GM12878 (cell line): ENCODE results near the gene RYR2. TPM values are rescaled to one million over a fixed set of nuclear protein-coding genes. Genes with fewer than 3 reads are reported as not detected.

Source experiments
- ATAC-seq: fragments of 200-7000 bp; cut with Tn5 transposase; 3 replicates; pipeline ENCODE4 v1.9.1; 2020; ENCODE audit warnings: mild to moderate bottlenecking, moderate library complexity
- BruUV-seq: library from RNA; stranded (reverse); fragments of 400-500 nt; replicated peaks from 2 replicates; lab custom pipeline; 2021; lab: Mats Ljungman, UMichigan
- CTCF ChIA-PET: fragments of 300-600 bp; sonication (Branson Sonifier 250); formaldehyde crosslinking; extraction: SDS; loops from one replicate; lab custom pipeline; 2021; ENCODE audit warnings: inconsistent platforms; lab: Yijun Ruan, JAX
- POLR2A ChIA-PET: fragments of 350-600 bp; formaldehyde crosslinking; extraction: SDS; loops from one replicate; lab custom pipeline; 2021; ENCODE audit warnings: inconsistent platforms; lab: Charles Lee
- RAD21 ChIA-PET: fragments of 300-600 bp; sonication (Branson Sonifier 250); formaldehyde crosslinking; loops from one replicate; lab custom pipeline; 2023; ENCODE audit warnings: antibody characterized with exemption; ENCODE audit not compliant: unreplicated experiment; lab: Charles Lee
- SMC1A ChIA-PET: fragments of 300-600 bp; sonication (Branson Sonifier 250); formaldehyde crosslinking; loops from one replicate; lab custom pipeline; 2023; ENCODE audit not compliant: unreplicated experiment, uncharacterized antibody; lab: Charles Lee
- DNase-seq: peaks from one replicate; pipeline ENCODE4 v3.0.0-alpha.2; 2011; ENCODE audit warnings: low read depth, low spot score
- FAIRE-seq: peaks from 3 replicates; lab custom pipeline; 2011; peaks lifted over from hg19 to GRCh38; lab: Jason Lieb, UNC
- H2AFZ ChIP-seq: 2 replicates; pipeline ENCODE4 v1.6.0; 2011; ENCODE audit warnings: low read depth, low read length, control low read depth; ENCODE audit not compliant: control insufficient read depth
- H3K27ac ChIP-seq: 2 replicates; pipeline ENCODE4 v1.5.1; 2011; ENCODE audit warnings: control low read depth; ENCODE audit not compliant: control insufficient read depth, insufficient read depth
- H3K27me3 ChIP-seq, 2 experiments: replicated peaks in 1 of 2; 2 replicates each; pipeline versions ENCODE4 v1.6.0 to v1.6.1; 2011; ENCODE audit warnings: low read length in 1 of 2; ENCODE audit not compliant: control insufficient read depth in 2 of 2, insufficient read depth in 2 of 2
- H3K36me3 ChIP-seq, 2 experiments: 2 replicates each; pipeline ENCODE4 v1.5.1; 2011; ENCODE audit warnings: low read length in 1 of 2; ENCODE audit not compliant: control insufficient read depth in 2 of 2, insufficient read depth in 2 of 2
- H3K4me1 ChIP-seq: 2 replicates; pipeline ENCODE4 v1.6.1; 2011; ENCODE audit warnings: mild to moderate bottlenecking, low read length, moderate library complexity, mixed read lengths; ENCODE audit not compliant: control insufficient read depth, insufficient read depth
- H3K4me2 ChIP-seq: 2 replicates; pipeline ENCODE4 v1.6.0; 2011; ENCODE audit warnings: control low read depth; ENCODE audit not compliant: control insufficient read depth, insufficient read depth
- H3K4me3 ChIP-seq: fragments of 200-600 bp; sonication (generic); 2 replicates; pipeline ENCODE4 v1.5.1; 2016
- H3K79me2 ChIP-seq: 2 replicates; pipeline ENCODE4 v1.6.0; 2011; ENCODE audit warnings: low read length; ENCODE audit not compliant: control insufficient read depth, insufficient read depth
- H3K9ac ChIP-seq: 2 replicates; pipeline ENCODE4 v1.8.0; 2011; ENCODE audit warnings: low read length, control low read depth, mixed read lengths; ENCODE audit not compliant: control insufficient read depth, insufficient read depth
- H3K9me3 ChIP-seq: replicated peaks from 3 replicates; pipeline ENCODE4 v1.5.1; 2011; ENCODE audit warnings: mild to moderate bottlenecking, low read length; ENCODE audit not compliant: control insufficient read depth, insufficient read depth
- H4K20me1 ChIP-seq: 2 replicates; pipeline ENCODE4 v1.6.0; 2011; ENCODE audit not compliant: control insufficient read depth, insufficient read depth
- BRCA1 ChIP-seq: IDR thresholded peaks from 2 replicates; pipeline ENCODE4 v1.6.1; 2011; ENCODE audit warnings: low read depth, low read length, improper control_type of control experiment
- CHD2 ChIP-seq: IDR thresholded peaks from 2 replicates; pipeline ENCODE4 v1.6.1; 2011; ENCODE audit warnings: low read depth, low read length, improper control_type of control experiment, borderline replicate concordance
- CHD4 ChIP-seq: fragments of 200-600 bp; sonication (generic); IDR thresholded peaks from 2 replicates; pipeline ENCODE4 v1.6.1; 2016; ENCODE audit warnings: mild to moderate bottlenecking
- CREB1 ChIP-seq: IDR thresholded peaks from 2 replicates; pipeline ENCODE4 v1.6.1; 2012; ENCODE audit warnings: low read depth, mild to moderate bottlenecking, inconsistent platforms
- E2F4 ChIP-seq: IDR thresholded peaks from 2 replicates; pipeline ENCODE4 v1.6.1; 2012; ENCODE audit warnings: low read depth, low read length, improper control_type of control experiment
- IKZF1 ChIP-seq: fragments of 450-650 bp; conservative IDR thresholded peaks from 2 replicates; pipeline ENCODE4 v1.6.1; 2017; ENCODE audit warnings: antibody characterized with exemption, mild to moderate bottlenecking
- LARP7 ChIP-seq: fragments of 450-650 bp; IDR thresholded peaks from 2 replicates; pipeline ENCODE4 v1.6.1; 2017; ENCODE audit warnings: mild to moderate bottlenecking
- MEF2A ChIP-seq: IDR thresholded peaks from 2 replicates; pipeline ENCODE4 v1.6.1; 2011; ENCODE audit warnings: low read depth, mild to moderate bottlenecking, low read length, moderate library complexity; ENCODE audit not compliant: insufficient read depth
- MEF2B ChIP-seq: fragments of 450-650 bp; IDR thresholded peaks from 2 replicates; pipeline ENCODE4 v1.6.1; 2018; ENCODE audit warnings: mild to moderate bottlenecking, moderate library complexity; ENCODE audit not compliant: partially characterized antibody, poor library complexity, severe bottlenecking
- MYB ChIP-seq: fragments of 150-350 bp; IDR thresholded peaks from 2 replicates; pipeline ENCODE4 v1.6.1; 2014; ENCODE audit warnings: mild to moderate bottlenecking, low read depth, low read length, borderline replicate concordance
- SUZ12 ChIP-seq: fragments of 200-600 bp; sonication (generic); IDR thresholded peaks from one replicate; pipeline ENCODE4 v1.6.1; 2018; ENCODE audit warnings: antibody characterized with exemption, mild to moderate bottlenecking; ENCODE audit not compliant: unreplicated experiment
- TCF7 ChIP-seq: IDR thresholded peaks from 2 replicates; pipeline ENCODE4 v1.6.1; 2014; ENCODE audit warnings: antibody characterized with exemption, borderline replicate concordance
- USF1 ChIP-seq: IDR thresholded peaks from 2 replicates; pipeline ENCODE4 v1.6.1; 2011; ENCODE audit warnings: borderline replicate concordance, low read depth, mild to moderate bottlenecking, moderate library complexity, mixed read lengths, low read length; ENCODE audit not compliant: insufficient read depth; ENCODE audit errors: extremely low read length
- YBX1 ChIP-seq: fragments of 450-650 bp; IDR thresholded peaks from 2 replicates; pipeline ENCODE4 v1.6.1; 2016; ENCODE audit warnings: antibody characterized with exemption
- ZNF24 ChIP-seq: fragments of 450-650 bp; IDR thresholded peaks from 2 replicates; pipeline ENCODE4 v1.6.1; 2017; ENCODE audit warnings: antibody characterized with exemption, mild to moderate bottlenecking
- WGBS: methylation state at CpG from one replicate; pipeline ENCODE4 v1.1.6; 2016; ENCODE audit warnings: low lambda C conversion rate; ENCODE audit not compliant: insufficient replicate concordance, insufficient coverage; ENCODE audit errors: missing lambda C conversion rate; 5-methylcytosine and 5-hydroxymethylcytosine counted together
- in situ Hi-C: fragments of 300-500 bp; cut with MboI; formaldehyde crosslinking; loops from 9 replicates; pipeline ENCODE4 v1.14.3; 2018; ENCODE audit warnings: mixed read lengths
- intact Hi-C: fragments of 100-400 bp; cut with micrococcal nuclease; formaldehyde crosslinking; loops from one replicate; pipeline ENCODE4 v1.14.2; 2022; ENCODE audit not compliant: unreplicated experiment
- polyA plus RNA-seq, 11 experiments: library from polyadenylated mRNA; depleted of rRNA in 4 of 11; unstranded in 6 of 11; stranded (reverse) in 5 of 11; fragments of >200 nt; fragmentation: Nextera tagmentation in 4 of 11; fragmentation: Illumina TruSeq in 1 of 11; extraction: Ambion mirVana in 4 of 11; extraction: Trizol in 1 of 11; gene quantifications; 1 replicate in 1 of 11; 2 replicates in 10 of 11; pipeline versions ENCODE4 v1.2.1 to v1.2.3, GENCODE V29; 2011 to 2016; ENCODE audit warnings: inconsistent platforms in 2 of 11, missing spikeins in 2 of 11, low read depth in 1 of 11
- total RNA-seq, 4 experiments: library from RNA; depleted of rRNA in 3 of 4; stranded (reverse); fragments of >200 nt in 3 of 4; fragmentation: Illumina TruSeq in 1 of 4; extraction: Trizol in 1 of 4; gene quantifications; 2 replicates each; pipeline versions ENCODE4 v1.2.1 to v1.2.3, GENCODE V29; 2013 to 2021
- TF ChIP-seq, protein P1 (sequence below): fragments of 450-650 bp; IDR thresholded peaks from 2 replicates; pipeline ENCODE4 v1.6.1; 2016; ENCODE audit warnings: mild to moderate bottlenecking, moderate library complexity, borderline replicate concordance
- TF ChIP-seq, protein P2 (sequence below): fragments of 450-650 bp; formaldehyde crosslinking; IDR thresholded peaks from 2 replicates; pipeline ENCODE4 v1.5.0; 2022; ENCODE audit warnings: mild to moderate bottlenecking, missing genetic modification characterization

Gene RYR2
- total and polyA plus RNA-seq, 10 of the 15 experiments (the other 5 are each of a cell fraction or from before 2014, with no cell fraction given): 0.01 to 0.04 TPM; not detected in 8

GRCh38 chr1:237527761-237528160 is 485.8 kb downstream of the RYR2 start:
- POLR2A ChIA-PET: no interaction called here
- TF ChIP-seq MEF2A (no peak), LARP7 (no peak), TCF7 (no peak), ZNF24 (no peak), YBX1 (no peak), IKZF1 (no peak), CHD4 (no peak), CREB1 (no peak), USF1 (no peak), CHD2 (no peak), E2F4 (no peak), MEF2B (no peak), SUZ12 (no peak), BRCA1 (no peak), MYB (no peak)
- TF ChIP-seq, protein P1, sequence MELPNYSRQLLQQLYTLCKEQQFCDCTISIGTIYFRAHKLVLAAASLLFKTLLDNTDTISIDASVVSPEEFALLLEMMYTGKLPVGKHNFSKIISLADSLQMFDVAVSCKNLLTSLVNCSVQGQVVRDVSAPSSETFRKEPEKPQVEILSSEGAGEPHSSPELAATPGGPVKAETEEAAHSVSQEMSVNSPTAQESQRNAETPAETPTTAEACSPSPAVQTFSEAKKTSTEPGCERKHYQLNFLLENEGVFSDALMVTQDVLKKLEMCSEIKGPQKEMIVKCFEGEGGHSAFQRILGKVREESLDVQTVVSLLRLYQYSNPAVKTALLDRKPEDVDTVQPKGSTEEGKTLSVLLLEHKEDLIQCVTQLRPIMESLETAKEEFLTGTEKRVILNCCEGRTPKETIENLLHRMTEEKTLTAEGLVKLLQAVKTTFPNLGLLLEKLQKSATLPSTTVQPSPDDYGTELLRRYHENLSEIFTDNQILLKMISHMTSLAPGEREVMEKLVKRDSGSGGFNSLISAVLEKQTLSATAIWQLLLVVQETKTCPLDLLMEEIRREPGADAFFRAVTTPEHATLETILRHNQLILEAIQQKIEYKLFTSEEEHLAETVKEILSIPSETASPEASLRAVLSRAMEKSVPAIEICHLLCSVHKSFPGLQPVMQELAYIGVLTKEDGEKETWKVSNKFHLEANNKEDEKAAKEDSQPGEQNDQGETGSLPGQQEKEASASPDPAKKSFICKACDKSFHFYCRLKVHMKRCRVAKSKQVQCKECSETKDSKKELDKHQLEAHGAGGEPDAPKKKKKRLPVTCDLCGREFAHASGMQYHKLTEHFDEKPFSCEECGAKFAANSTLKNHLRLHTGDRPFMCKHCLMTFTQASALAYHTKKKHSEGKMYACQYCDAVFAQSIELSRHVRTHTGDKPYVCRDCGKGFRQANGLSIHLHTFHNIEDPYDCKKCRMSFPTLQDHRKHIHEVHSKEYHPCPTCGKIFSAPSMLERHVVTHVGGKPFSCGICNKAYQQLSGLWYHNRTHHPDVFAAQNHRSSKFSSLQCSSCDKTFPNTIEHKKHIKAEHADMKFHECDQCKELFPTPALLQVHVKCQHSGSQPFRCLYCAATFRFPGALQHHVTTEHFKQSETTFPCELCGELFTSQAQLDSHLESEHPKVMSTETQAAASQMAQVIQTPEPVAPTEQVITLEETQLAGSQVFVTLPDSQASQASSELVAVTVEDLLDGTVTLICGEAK: no peak
- TF ChIP-seq, protein P2, sequence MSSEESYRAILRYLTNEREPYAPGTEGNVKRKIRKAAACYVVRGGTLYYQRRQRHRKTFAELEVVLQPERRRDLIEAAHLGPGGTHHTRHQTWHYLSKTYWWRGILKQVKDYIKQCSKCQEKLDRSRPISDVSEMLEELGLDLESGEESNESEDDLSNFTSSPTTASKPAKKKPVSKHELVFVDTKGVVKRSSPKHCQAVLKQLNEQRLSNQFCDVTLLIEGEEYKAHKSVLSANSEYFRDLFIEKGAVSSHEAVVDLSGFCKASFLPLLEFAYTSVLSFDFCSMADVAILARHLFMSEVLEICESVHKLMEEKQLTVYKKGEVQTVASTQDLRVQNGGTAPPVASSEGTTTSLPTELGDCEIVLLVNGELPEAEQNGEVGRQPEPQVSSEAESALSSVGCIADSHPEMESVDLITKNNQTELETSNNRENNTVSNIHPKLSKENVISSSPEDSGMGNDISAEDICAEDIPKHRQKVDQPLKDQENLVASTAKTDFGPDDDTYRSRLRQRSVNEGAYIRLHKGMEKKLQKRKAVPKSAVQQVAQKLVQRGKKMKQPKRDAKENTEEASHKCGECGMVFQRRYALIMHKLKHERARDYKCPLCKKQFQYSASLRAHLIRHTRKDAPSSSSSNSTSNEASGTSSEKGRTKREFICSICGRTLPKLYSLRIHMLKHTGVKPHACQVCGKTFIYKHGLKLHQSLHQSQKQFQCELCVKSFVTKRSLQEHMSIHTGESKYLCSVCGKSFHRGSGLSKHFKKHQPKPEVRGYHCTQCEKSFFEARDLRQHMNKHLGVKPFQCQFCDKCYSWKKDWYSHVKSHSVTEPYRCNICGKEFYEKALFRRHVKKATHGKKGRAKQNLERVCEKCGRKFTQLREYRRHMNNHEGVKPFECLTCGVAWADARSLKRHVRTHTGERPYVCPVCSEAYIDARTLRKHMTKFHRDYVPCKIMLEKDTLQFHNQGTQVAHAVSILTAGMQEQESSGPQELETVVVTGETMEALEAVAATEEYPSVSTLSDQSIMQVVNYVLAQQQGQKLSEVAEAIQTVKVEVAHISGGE (CRISPR knock-in tag): no peak

More at GRCh38 chr1:237527761-237528160, 485.8 kb downstream of the RYR2 start:
- ChIA-PET SMC1A (no interaction called here), CTCF (no interaction called here), RAD21 (no interaction called here)
- in situ Hi-C loops: no loop called here
- H3K79me2 ChIP-seq: no peaks in the 10 kb centered on the region
- H3K4me3 ChIP-seq: no peak overlapping the region
- H3K9me3 ChIP-seq: no peaks in the 10 kb centered on the region
- FAIRE-seq (no peak), DNase-seq (no peak), ATAC-seq (no peak)
- H3K36me3 ChIP-seq: no peaks in the 10 kb centered on the region
- no peak overlapping the region for H3K4me2 ChIP-seq
- BruUV-seq: no TSS peak
- H3K4me1 ChIP-seq: no peaks in the 10 kb centered on the region
- no peaks in the 10 kb centered on the region for H4K20me1 ChIP-seq
- no peak overlapping the region for H2AFZ ChIP-seq
- H3K9ac ChIP-seq: no peak overlapping the region
- H3K27ac ChIP-seq: no peak overlapping the region
- no peaks in the 10 kb centered on the region for H3K27me3 ChIP-seq
- WGBS: 31% methylated on average over 4 of the region's 4 CpGs
- intact Hi-C loops: no loop called here
